H9 (cell line): ENCODE results near the gene ULK4. TPM values are rescaled to one million over a fixed set of nuclear protein-coding genes. Genes with fewer than 3 reads are reported as not detected.

Source experiments
- DNase-seq: peaks from one replicate; pipeline ENCODE4 v3.0.0-alpha.2; 2017
- H2AFZ ChIP-seq: one replicate; pipeline ENCODE4 v1.6.1; 2013; ENCODE audit warnings: mild to moderate bottlenecking, low read length, control low read depth, moderate library complexity
- H2AK5ac ChIP-seq: 2 replicates; pipeline ENCODE4 v1.6.1; 2013; ENCODE audit warnings: low read length, control low read depth, mixed read lengths; ENCODE audit not compliant: insufficient read length
- H2BK120ac ChIP-seq: one replicate; pipeline ENCODE4 v1.6.1; 2013; ENCODE audit warnings: low read depth, mild to moderate bottlenecking, low read length, control low read depth, inconsistent platforms; ENCODE audit not compliant: poor library complexity, severe bottlenecking
- H2BK12ac ChIP-seq: 2 replicates; pipeline ENCODE4 v1.6.1; 2013; ENCODE audit warnings: low read length, control low read depth, mixed read lengths, low read depth; ENCODE audit not compliant: insufficient read length
- H2BK15ac ChIP-seq: 2 replicates; pipeline ENCODE4 v1.6.1; 2013; ENCODE audit warnings: low read depth, low read length, control low read depth
- H2BK20ac ChIP-seq: one replicate; pipeline ENCODE4 v1.6.1; 2013; ENCODE audit warnings: low read depth, mild to moderate bottlenecking, low read length, control low read depth, inconsistent platforms; ENCODE audit not compliant: poor library complexity, severe bottlenecking
- H2BK5ac ChIP-seq: 2 replicates; pipeline ENCODE4 v1.6.1; 2013; ENCODE audit warnings: low read length, control low read depth, mixed read lengths; ENCODE audit not compliant: insufficient read length
- H3K14ac ChIP-seq: 2 replicates; pipeline ENCODE4 v1.6.1; 2013; ENCODE audit warnings: low read length, control low read depth; ENCODE audit not compliant: insufficient read depth
- H3K18ac ChIP-seq: 2 replicates; pipeline ENCODE4 v1.6.1; 2013; ENCODE audit warnings: low read depth, mild to moderate bottlenecking, mixed read lengths, low read length, control low read depth; ENCODE audit not compliant: insufficient read length
- H3K23ac ChIP-seq: 2 replicates; pipeline ENCODE4 v1.6.1; 2013; ENCODE audit warnings: low read length, control low read depth, mixed read lengths, low read depth; ENCODE audit not compliant: insufficient read length
- H3K23me2 ChIP-seq: 2 replicates; pipeline ENCODE4 v1.6.1; 2013; ENCODE audit warnings: low read depth, mild to moderate bottlenecking, mixed read lengths, low read length, control low read depth; ENCODE audit not compliant: insufficient read length, poor library complexity, severe bottlenecking
- H3K27ac ChIP-seq: 2 replicates; pipeline ENCODE4 v1.5.1; 2013; ENCODE audit warnings: low read length, control low read depth, mixed read lengths, low read depth; ENCODE audit not compliant: insufficient read length
- H3K27me3 ChIP-seq: 2 replicates; pipeline ENCODE4 v1.6.1; 2013; ENCODE audit warnings: low read length, control low read depth, inconsistent platforms; ENCODE audit not compliant: insufficient read depth
- H3K4ac ChIP-seq: 2 replicates; pipeline ENCODE4 v1.6.1; 2013; ENCODE audit warnings: low read depth, mild to moderate bottlenecking, control low read depth, inconsistent platforms, low read length, moderate library complexity
- H3K4me1 ChIP-seq: 2 replicates; pipeline ENCODE4 v1.6.1; 2013; ENCODE audit warnings: low read length, control low read depth, inconsistent platforms; ENCODE audit not compliant: insufficient read depth
- H3K4me2 ChIP-seq: 2 replicates; pipeline ENCODE4 v1.6.1; 2013; ENCODE audit warnings: low read length, control low read depth, mixed read lengths; ENCODE audit not compliant: insufficient read length, insufficient read depth
- H3K56ac ChIP-seq: 2 replicates; pipeline ENCODE4 v1.6.1; 2013; ENCODE audit warnings: low read depth, mild to moderate bottlenecking, mixed read lengths, low read length, control low read depth; ENCODE audit not compliant: insufficient read length
- H3K79me1 ChIP-seq: 2 replicates; pipeline ENCODE4 v1.6.1; 2013; ENCODE audit warnings: low read depth, mild to moderate bottlenecking, moderate library complexity, low read length, control low read depth, inconsistent platforms; ENCODE audit not compliant: insufficient read depth, poor library complexity, severe bottlenecking
- H3K79me2 ChIP-seq: 2 replicates; pipeline ENCODE4 v1.6.1; 2013; ENCODE audit warnings: low read length, control low read depth, inconsistent platforms; ENCODE audit not compliant: insufficient read depth
- H3K9ac ChIP-seq: 2 replicates; pipeline ENCODE4 v1.6.1; 2013; ENCODE audit warnings: low read length, control low read depth, mixed read lengths; ENCODE audit not compliant: insufficient read length; ENCODE audit errors: extremely low read depth
- H3K9me3 ChIP-seq: one replicate; pipeline ENCODE4 v1.6.1; 2013; ENCODE audit warnings: low read depth, low read length, inconsistent platforms; ENCODE audit not compliant: control insufficient read depth
- H3T11ph ChIP-seq: one replicate; pipeline ENCODE4 v1.6.1; 2013; ENCODE audit warnings: mild to moderate bottlenecking, low read length, control low read depth, inconsistent platforms
- H4K20me1 ChIP-seq: one replicate; pipeline ENCODE4 v1.6.1; 2013; ENCODE audit not compliant: control insufficient read depth, insufficient read length, insufficient read depth
- H4K5ac ChIP-seq: 2 replicates; pipeline ENCODE4 v1.6.1; 2013; ENCODE audit warnings: low read depth, mild to moderate bottlenecking, mixed read lengths, low read length, control low read depth; ENCODE audit not compliant: insufficient read length
- H4K8ac ChIP-seq: replicated peaks from 2 replicates; pipeline ENCODE4 v1.6.1; 2013; ENCODE audit warnings: low read length, control low read depth, mixed read lengths, low read depth; ENCODE audit not compliant: insufficient read length
- H4K91ac ChIP-seq: 2 replicates; pipeline ENCODE4 v1.6.1; 2013; ENCODE audit warnings: low read depth, mild to moderate bottlenecking, moderate library complexity, mixed read lengths, low read length, control low read depth; ENCODE audit not compliant: insufficient read length
- H3K27ac Mint-ChIP-seq, 3 experiments: 2 replicates in 2 of 3; 3 replicates in 1 of 3; pipeline ENCODE4 v1.8.0; 2020 to 2021; ENCODE audit warnings: mixed read lengths in 3 of 3, mild to moderate bottlenecking in 1 of 3, moderate library complexity in 1 of 3
- H3K27me3 Mint-ChIP-seq: 2 replicates; pipeline ENCODE4 v1.8.0; 2021; ENCODE audit warnings: low read depth, mild to moderate bottlenecking, moderate library complexity, mixed read lengths
- H3K36me3 Mint-ChIP-seq, 3 experiments: 2 replicates in 2 of 3; 3 replicates in 1 of 3; pipeline ENCODE4 v1.8.0; 2020 to 2021; ENCODE audit warnings: low read depth in 3 of 3, mixed read lengths in 3 of 3; ENCODE audit not compliant: insufficient read depth in 1 of 3
- H3K4me1 Mint-ChIP-seq, 2 experiments: 2 replicates each; pipeline ENCODE4 v1.8.0; 2020; ENCODE audit warnings: mixed read lengths in 2 of 2
- H3K4me3 Mint-ChIP-seq, 2 experiments: 2 replicates in 1 of 2; 3 replicates in 1 of 2; pipeline ENCODE4 v1.8.0; 2020 to 2021; ENCODE audit warnings: mild to moderate bottlenecking in 2 of 2, mixed read lengths in 2 of 2, moderate library complexity in 1 of 2
- H3K9me3 Mint-ChIP-seq, 2 experiments: 2 replicates in 1 of 2; 3 replicates in 1 of 2; pipeline ENCODE4 v1.8.0; 2020; ENCODE audit warnings: mild to moderate bottlenecking in 2 of 2, mixed read lengths in 2 of 2, moderate library complexity in 1 of 2
- WGBS: extraction: QIAGEN DNeasy Blood & Tissue Kit; methylation state at CpG from one replicate; pipeline ENCODE4 v1.1.7; 2013; ENCODE audit warnings: missing lambda C conversion rate, low lambda C conversion rate, mixed read lengths; ENCODE audit not compliant: insufficient read length; ENCODE audit errors: extremely low coverage; 5-methylcytosine and 5-hydroxymethylcytosine counted together
- total RNA-seq: library from RNA; stranded (reverse); gene quantifications from 2 replicates; pipeline ENCODE4 v1.2.1, GENCODE V29; 2021
- TF ChIP-seq, protein P1 (sequence below): fragments of 200-600 bp; sonication (generic); conservative IDR thresholded peaks from 3 replicates; pipeline ENCODE4 v1.8.0; 2021; ENCODE audit warnings: antibody characterized with exemption, mild to moderate bottlenecking

The ULK4 gene
- total RNA-seq, 1 experiment from 2014 or later, result 12.9 TPM

DNA sequence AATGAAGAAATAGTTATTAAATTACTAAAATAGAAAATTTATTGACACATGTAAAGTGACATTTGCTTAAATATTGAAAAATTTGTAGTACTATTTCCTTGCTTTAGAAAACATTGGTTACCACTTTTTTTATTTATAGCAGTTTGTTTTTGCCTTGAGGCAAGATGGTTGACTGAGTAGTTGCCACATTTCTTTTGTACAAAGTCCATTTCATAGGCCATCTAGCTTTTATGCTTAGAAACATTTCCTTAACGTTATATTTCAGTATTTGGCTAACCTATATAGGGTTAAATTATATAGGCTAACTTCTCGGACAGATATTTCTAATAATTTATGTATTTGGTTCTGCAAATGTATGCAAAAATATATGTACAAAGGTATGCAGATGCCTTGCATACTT, 745.5 kb downstream of the ULK4 start:
- Histone ChIP-seq H3K9ac (no peak overlapping the region), H2BK12ac (no peak overlapping the region), H4K8ac (no peak overlapping the region), H2BK5ac (no peak overlapping the region), H3K27me3 (no peaks in the 10 kb centered on the region), H2AFZ (no peak overlapping the region), H3K4ac (no peak overlapping the region), H3K18ac (no peak overlapping the region), H3T11ph (no peak overlapping the region), H3K4me1 (peaks cover 10% of the 10 kb centered on the region), H3K23me2 (no peaks in the 10 kb centered on the region), H2BK15ac (no peak overlapping the region), H3K14ac (no peak overlapping the region), H4K20me1 (no peaks in the 10 kb centered on the region), H3K9me3 (no peaks in the 10 kb centered on the region), H3K4me2 (no peak overlapping the region), H3K79me1 (peaks cover 3% of the 10 kb centered on the region), H3K27ac (no peak overlapping the region), H3K79me2 (peaks cover 66% of the 10 kb centered on the region; the same call in 1 of the 2 replicates), H3K56ac (no peak overlapping the region), H4K5ac (no peak overlapping the region), H2BK20ac (no peak overlapping the region), H4K91ac (no peak overlapping the region), H2AK5ac (no peak overlapping the region), H3K23ac (no peak overlapping the region), H2BK120ac (no peak overlapping the region)
- peaks cover 57 to 70% of the 10 kb centered on the region in 2 experiments for H3K4me1 Mint-ChIP-seq
- H3K36me3 Mint-ChIP-seq, result no peaks in the 10 kb centered on the region
- no peak overlapping the region for H3K4me3 Mint-ChIP-seq
- no peaks in the 10 kb centered on the region for H3K27me3 Mint-ChIP-seq
- no peaks in the 10 kb centered on the region for H3K9me3 Mint-ChIP-seq
- no CpG with 5 or more reads among the region's 2 CpGs for WGBS
- TF ChIP-seq, protein P1, sequence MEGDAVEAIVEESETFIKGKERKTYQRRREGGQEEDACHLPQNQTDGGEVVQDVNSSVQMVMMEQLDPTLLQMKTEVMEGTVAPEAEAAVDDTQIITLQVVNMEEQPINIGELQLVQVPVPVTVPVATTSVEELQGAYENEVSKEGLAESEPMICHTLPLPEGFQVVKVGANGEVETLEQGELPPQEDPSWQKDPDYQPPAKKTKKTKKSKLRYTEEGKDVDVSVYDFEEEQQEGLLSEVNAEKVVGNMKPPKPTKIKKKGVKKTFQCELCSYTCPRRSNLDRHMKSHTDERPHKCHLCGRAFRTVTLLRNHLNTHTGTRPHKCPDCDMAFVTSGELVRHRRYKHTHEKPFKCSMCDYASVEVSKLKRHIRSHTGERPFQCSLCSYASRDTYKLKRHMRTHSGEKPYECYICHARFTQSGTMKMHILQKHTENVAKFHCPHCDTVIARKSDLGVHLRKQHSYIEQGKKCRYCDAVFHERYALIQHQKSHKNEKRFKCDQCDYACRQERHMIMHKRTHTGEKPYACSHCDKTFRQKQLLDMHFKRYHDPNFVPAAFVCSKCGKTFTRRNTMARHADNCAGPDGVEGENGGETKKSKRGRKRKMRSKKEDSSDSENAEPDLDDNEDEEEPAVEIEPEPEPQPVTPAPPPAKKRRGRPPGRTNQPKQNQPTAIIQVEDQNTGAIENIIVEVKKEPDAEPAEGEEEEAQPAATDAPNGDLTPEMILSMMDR, result no peak
- DNase-seq, result no peak
- no peak overlapping the region for H3K27ac Mint-ChIP-seq
